ENCODE data around the gene ZNF574.

The ZNF574 gene

GRCh38 chr19:42125536-42125935, 49.6 kb downstream of the ZNF574 start:
- DNase-seq (ENCODE audit: low read depth, low spot score) = no peak

- no peak for DNase-seq (ENCODE audit: low read depth, low spot score)
Observed at GRCh38 chr19:42126574-42126973, 50.6 kb downstream of the ZNF574 start.

DNA sequence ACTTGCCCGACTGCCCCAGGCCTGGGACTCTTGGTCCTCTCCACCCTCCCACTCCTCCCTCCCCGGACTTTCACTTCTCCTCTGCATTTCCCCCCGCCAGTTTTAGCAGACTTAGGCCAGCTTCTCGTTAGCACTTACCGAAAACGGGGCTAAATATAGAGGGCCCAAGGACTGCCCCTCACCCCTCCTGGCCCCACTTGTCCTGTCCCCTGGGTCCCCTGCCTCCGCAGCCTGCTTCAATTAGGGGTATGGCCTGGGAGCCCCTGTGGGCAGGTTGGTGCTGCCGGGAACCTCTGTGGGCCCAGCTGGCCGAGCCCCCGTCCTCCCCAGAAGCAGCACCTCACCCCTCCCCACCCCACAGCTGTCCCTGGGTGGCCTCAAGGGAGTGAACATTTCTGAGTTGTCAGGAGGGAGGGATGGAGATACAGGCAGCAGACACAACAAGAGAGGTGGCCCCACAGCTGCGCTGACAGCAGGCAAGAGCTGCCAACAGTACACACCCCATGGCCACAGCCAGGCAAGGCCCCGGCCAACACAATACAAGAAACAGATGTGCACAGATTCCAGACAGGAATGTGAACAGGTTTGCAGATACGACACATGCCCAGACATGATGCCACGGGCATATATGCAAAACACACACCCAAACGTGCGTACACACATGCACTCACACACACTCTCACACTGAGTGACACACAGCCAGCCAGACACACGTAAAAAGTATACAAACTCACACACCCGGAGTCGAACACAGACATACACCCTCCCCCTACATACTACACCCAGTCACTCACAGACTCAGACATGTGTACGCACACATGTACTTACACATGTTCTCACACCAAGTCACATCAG, 53.7 kb downstream of the ZNF574 start:
- no peak for DNase-seq (ENCODE audit: low read depth, low spot score)

DNA sequence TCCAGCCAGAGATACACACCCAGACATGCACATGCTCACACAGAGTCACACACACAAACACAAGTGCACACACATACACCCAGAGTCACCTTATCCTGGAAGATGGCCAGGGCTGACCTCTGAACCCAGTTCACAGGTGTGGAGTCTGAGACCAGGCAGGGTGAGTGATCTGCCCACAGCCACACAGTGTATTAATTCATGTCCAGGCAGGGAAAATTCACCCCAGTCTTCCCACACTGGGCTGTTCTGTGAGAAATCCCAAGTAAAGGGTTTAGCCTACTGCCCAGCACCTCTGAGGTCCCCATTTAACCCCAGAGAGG, 54.2 kb downstream of the ZNF574 start:
- no peak for DNase-seq (ENCODE audit: low read depth, low spot score)

Measured in activated naive CD8-positive, alpha-beta T cell treated with anti-CD3 and anti-CD28 coated beads, Interleukin-2, amount 50 U/mL, for 16 hours (primary cell).